ENCODE data around the gene SPATA9.

DNA sequence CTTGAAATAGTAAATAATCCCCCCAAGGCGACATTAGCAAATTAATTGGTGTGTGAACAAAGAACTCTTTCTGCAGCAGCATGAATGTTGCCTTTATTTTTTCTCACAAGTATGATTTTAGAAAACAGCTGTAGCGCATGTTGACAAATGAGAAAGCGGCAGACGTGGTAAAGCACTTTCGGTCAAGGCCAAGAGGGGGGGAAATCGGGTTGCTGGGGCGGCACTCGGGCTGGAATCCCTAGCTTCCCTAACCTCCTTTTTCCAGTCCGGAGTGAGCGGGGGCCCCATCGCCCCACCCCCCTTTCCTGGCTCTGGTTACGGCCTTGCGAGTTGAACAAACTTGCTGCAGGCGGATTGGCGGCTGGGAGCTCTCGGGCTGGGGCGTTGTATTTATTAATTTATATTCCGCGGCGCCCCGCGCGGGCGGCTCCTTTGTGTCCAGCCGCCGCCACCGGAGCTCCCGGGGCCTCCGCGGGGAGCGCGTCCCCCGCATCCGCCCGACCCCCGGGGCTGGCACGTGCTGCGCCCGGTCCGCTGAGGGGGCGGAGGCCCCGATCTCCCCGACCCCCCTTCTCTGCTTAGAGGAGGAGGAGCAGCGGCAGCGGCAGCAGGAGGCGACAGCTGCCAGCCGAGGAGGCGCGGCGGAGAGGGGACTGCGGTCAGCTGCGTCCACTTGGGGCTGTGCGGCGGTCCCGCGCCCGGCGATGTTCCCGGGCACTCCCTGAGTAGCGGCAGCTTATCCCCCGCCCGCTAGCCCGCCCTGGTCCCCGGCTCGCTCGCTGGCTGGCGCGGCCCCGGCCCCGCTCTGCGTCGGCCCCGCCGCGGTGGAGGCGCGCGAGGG is 48.2 kb upstream of the SPATA9 start, which contains the start of gene RHOBTB3:
- TF ChIP-seq EZH2 (IDR thresholded peaks at IDR 0.05) (no peak), POLR2AphosphoS5 (IDR thresholded peaks at IDR 0.05; ENCODE audit: borderline replicate concordance, low read depth, low read length) (peak; percentile 57), FOXP2 (optimal IDR thresholded peaks at IDR 0.05; ENCODE audit: control extremely low read depth, extremely low read length, insufficient read depth) (peak; percentile 79)

Measured in SK-N-MC (cell line).